ENCODE data around the gene RTN3.

The RTN3 gene

DNA sequence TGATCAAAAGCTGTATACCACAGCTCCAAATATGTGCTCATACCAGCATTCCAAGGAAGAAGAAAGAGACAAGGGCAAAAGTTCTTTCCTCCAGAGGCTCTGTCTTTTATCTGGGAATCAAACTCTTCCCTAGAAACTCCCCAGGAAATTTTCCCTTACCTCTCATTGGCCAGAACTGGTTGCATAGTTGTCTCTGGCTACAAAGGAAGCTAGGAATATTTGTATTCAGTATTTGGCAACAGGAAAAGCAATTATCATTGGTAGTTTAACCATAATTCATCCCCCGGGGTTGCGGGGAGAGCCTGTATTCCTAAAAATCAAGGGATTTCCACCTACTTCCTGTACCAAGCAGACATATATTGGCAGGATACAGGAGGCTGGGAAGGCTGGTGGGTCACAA, 97.7 kb downstream of the RTN3 start:
- Histone ChIP-seq H3K27me3 (ENCODE audit: control insufficient read depth, insufficient read depth, low read length) (no peaks in the 10 kb centered on the region), H3K9me3 (ENCODE audit: control insufficient read depth, low read length) (no peaks in the 10 kb centered on the region), H3K79me2 (no peaks in the 10 kb centered on the region), H3K36me3 (ENCODE audit: control insufficient read depth, insufficient read depth, low read length) (no peaks in the 10 kb centered on the region), H3K4me2 (ENCODE audit: low read length) (no peak overlapping the region), H2AFZ (no peak overlapping the region), H3K4me1 (no peaks in the 10 kb centered on the region), H3K9ac (no peak overlapping the region), H3K27ac (no peak overlapping the region), H3K4me3 (ENCODE audit: low read depth, low read length) (no peak overlapping the region)
- TF ChIP-seq, protein P1, sequence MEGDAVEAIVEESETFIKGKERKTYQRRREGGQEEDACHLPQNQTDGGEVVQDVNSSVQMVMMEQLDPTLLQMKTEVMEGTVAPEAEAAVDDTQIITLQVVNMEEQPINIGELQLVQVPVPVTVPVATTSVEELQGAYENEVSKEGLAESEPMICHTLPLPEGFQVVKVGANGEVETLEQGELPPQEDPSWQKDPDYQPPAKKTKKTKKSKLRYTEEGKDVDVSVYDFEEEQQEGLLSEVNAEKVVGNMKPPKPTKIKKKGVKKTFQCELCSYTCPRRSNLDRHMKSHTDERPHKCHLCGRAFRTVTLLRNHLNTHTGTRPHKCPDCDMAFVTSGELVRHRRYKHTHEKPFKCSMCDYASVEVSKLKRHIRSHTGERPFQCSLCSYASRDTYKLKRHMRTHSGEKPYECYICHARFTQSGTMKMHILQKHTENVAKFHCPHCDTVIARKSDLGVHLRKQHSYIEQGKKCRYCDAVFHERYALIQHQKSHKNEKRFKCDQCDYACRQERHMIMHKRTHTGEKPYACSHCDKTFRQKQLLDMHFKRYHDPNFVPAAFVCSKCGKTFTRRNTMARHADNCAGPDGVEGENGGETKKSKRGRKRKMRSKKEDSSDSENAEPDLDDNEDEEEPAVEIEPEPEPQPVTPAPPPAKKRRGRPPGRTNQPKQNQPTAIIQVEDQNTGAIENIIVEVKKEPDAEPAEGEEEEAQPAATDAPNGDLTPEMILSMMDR (IDR thresholded peaks at IDR 0.05): no peak

GRCh38 chr11:63782749-63783148, 101.4 kb downstream of the RTN3 start:
- Histone ChIP-seq H3K36me3 (ENCODE audit: control insufficient read depth, insufficient read depth, low read length) (no peaks in the 10 kb centered on the region), H3K4me3 (ENCODE audit: low read depth, low read length) (no peak overlapping the region), H3K27ac (no peak overlapping the region), H2AFZ (no peak overlapping the region), H3K27me3 (ENCODE audit: control insufficient read depth, insufficient read depth, low read length) (no peaks in the 10 kb centered on the region), H3K9ac (no peak overlapping the region), H3K4me1 (no peaks in the 10 kb centered on the region), H3K79me2 (no peaks in the 10 kb centered on the region), H3K4me2 (ENCODE audit: low read length) (no peak overlapping the region), H3K9me3 (ENCODE audit: control insufficient read depth, low read length) (no peaks in the 10 kb centered on the region)
- TF ChIP-seq, protein P1 (IDR thresholded peaks at IDR 0.05): no peak

DNA sequence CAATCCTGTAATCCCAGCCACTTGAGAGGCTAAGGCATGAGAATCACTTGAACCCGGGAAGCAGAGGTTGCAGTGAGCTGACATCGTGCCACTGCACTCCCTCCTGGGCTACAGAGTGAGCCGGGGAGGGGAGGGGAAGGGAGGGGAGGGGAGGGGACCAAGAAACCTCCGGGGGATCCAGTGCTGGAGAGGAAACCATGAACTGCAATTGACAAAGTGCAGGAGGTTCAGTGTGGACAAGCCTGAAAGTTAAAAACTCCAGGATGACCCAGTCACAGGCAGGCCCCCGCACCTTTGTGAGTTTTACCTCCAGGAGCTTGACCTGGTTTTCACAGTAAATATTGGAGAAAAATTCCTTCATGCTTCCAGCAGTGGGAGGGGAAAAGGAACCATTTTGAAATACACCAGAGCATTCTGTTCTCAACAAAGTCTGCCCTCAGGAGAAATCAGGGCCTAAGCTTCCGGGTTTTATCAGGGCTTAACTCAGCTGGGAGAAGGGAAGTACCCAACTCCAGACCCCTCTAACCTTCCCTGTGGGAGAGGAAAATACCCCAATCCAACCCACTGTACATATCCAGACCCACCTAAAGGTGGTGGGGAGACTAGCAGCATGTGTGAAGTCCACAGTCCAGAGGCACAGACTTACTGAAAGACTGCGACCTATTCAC, 102.8 kb downstream of the RTN3 start:
- Histone ChIP-seq H3K9ac (no peak overlapping the region), H3K4me3 (ENCODE audit: low read depth, low read length) (no peak overlapping the region), H3K27me3 (ENCODE audit: control insufficient read depth, insufficient read depth, low read length) (no peaks in the 10 kb centered on the region), H3K79me2 (no peaks in the 10 kb centered on the region), H3K9me3 (ENCODE audit: control insufficient read depth, low read length) (no peaks in the 10 kb centered on the region), H3K36me3 (ENCODE audit: control insufficient read depth, insufficient read depth, low read length) (no peaks in the 10 kb centered on the region), H2AFZ (no peak overlapping the region), H3K4me2 (ENCODE audit: low read length) (no peak overlapping the region), H3K27ac (no peak overlapping the region), H3K4me1 (no peaks in the 10 kb centered on the region)
- TF ChIP-seq, protein P1 (IDR thresholded peaks at IDR 0.05): no peak

DNA sequence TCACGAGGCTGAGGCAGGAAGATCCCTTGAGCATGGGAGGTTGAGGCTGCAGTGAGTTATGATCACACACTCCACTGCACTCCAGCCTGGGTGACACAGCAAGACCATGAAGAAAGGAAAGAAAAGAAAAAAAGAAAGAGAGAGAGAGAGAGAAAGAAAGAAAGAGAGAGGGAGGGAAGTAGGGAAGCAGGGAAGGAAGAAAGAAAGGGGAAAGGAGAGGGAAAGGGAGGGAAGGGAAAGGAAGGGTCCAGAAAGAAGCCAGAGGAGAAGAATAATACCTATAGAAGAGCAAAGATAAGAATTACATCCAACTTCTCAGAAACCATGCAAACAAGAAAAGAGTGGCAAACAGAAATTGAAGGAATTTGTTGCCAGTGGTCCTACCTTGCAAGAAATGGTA, 104.5 kb downstream of the RTN3 start:
- no peak overlapping the region for H3K4me2 ChIP-seq (ENCODE audit: low read length)
- no peaks in the 10 kb centered on the region for H3K79me2 ChIP-seq
- no peak overlapping the region for H3K9ac ChIP-seq
- no peaks in the 10 kb centered on the region for H3K4me1 ChIP-seq
- H2AFZ ChIP-seq: no peak overlapping the region
- H3K27ac ChIP-seq: no peak overlapping the region
- TF ChIP-seq, protein P1 (IDR thresholded peaks at IDR 0.05): no peak
- H3K4me3 ChIP-seq (ENCODE audit: low read depth, low read length): no peak overlapping the region
- no peaks in the 10 kb centered on the region for H3K27me3 ChIP-seq (ENCODE audit: control insufficient read depth, insufficient read depth, low read length)
- H3K36me3 ChIP-seq (ENCODE audit: control insufficient read depth, insufficient read depth, low read length): no peaks in the 10 kb centered on the region
- no peaks in the 10 kb centered on the region for H3K9me3 ChIP-seq (ENCODE audit: control insufficient read depth, low read length)

GRCh38 chr11:63791495-63792167, 110.3 kb downstream of the RTN3 start:
- Histone ChIP-seq H3K79me2 (no peaks in the 10 kb centered on the region), H3K36me3 (ENCODE audit: control insufficient read depth, insufficient read depth, low read length) (no peaks in the 10 kb centered on the region), H3K9me3 (ENCODE audit: control insufficient read depth, low read length) (no peaks in the 10 kb centered on the region), H3K27ac (no peak overlapping the region), H3K4me1 (no peaks in the 10 kb centered on the region), H2AFZ (no peak overlapping the region), H3K27me3 (ENCODE audit: control insufficient read depth, insufficient read depth, low read length) (no peaks in the 10 kb centered on the region), H3K4me2 (ENCODE audit: low read length) (no peak overlapping the region), H3K4me3 (ENCODE audit: low read depth, low read length) (no peak overlapping the region), H3K9ac (no peak overlapping the region)
- TF ChIP-seq, protein P1 (IDR thresholded peaks at IDR 0.05): no peak

Measured in parathyroid adenoma (tissue), 2 donors.